GM21515 (cell line): ENCODE measurements around the gene HAAO.
"Not testable (repeated sequence)": the region's sequence is repeated elsewhere in the genome, so short reads cannot be mapped to it uniquely, and the experiment has no call there.

Experiments
- ATAC-seq: cut with Tn5 transposase; IDR thresholded peaks from one replicate; pipeline ENCODE4 v1.9.1; 2021; ENCODE audit not compliant: unreplicated experiment

The HAAO gene

DNA sequence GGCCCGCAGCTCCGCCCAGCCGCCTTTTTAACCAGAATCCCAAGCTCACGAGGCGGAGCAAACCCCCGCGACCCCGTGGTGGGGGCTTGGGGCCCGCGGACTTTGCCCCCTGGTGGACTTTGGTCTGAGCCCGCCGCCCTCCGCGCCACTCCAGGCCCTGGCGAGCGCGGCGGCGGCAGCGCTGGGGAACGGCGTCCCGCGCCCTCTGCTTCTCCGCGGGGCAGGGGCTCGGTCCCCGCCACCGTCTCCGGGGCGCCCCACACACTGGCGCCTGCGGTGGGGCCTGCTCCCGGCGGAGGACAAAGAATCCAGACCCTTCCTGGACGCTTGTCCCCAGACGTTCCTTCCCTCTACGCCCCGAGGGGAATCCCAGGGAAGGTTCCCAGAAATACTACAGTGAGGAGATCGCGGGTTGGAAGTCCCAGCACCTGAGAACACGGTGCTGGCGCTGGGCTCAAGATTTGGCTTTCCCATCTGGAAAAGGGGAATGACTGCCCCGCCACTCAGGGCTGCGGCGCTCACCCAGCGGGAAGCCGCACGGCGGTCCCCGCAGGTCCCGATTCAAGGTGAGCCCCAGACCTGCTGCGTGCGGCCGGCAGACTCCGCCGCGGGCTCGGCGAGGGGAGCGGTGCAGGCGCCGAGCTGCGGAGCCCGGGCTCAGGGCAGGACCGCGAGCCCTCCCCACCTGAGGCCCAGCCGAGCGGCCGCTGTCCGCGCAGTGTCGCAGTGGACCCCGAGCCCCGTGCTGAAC lies at the start of gene HAAO:
HAAO (minus strand) TSS at position 1 of the 751 bp plus-strand sequence. CDS start 47 bp downstream, outside the sequence.
- peak; percentile 29 for ATAC-seq

DNA sequence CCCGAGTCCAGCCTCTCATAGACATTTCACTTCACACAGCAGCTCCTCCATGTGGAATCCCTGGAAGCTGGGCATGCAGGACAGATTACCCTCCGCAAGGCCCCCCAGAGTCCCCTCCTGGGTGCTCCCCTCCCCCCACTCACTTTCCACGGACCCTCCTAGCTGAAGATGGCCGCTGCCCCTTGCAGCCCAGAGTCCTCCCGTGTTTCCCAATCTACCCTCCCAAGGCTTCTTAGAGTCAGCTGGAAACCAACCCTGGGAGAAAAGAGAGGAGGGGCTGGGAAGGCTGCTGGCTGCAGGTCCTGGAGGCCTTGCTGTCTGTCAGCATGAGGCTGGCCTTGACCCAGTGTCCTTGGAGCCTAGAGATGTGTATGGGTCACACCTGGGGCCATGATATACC lies 49.0 kb upstream of the HAAO start:
- ATAC-seq = no peak

DNA sequence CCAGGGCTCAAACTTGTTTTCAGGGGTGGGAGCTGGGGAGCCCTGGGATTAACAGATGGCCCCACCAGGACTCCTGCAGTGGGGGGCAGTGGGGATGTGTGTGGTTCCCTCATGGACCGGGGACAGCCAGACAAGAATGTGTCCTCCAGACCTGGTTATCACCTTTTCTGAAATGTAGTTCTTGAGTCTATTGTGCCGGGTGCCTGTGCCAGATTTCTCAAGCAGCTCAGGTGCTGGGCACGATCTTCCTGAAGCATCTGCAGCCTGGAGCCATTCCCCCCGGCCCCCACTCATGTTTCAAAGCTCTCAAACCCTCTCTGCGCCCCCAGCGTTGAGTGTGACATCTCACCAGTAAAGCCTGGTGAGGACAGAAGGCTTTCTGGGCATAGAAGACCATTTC lies 48.4 kb upstream of the HAAO start:
- ATAC-seq = no peak

DNA sequence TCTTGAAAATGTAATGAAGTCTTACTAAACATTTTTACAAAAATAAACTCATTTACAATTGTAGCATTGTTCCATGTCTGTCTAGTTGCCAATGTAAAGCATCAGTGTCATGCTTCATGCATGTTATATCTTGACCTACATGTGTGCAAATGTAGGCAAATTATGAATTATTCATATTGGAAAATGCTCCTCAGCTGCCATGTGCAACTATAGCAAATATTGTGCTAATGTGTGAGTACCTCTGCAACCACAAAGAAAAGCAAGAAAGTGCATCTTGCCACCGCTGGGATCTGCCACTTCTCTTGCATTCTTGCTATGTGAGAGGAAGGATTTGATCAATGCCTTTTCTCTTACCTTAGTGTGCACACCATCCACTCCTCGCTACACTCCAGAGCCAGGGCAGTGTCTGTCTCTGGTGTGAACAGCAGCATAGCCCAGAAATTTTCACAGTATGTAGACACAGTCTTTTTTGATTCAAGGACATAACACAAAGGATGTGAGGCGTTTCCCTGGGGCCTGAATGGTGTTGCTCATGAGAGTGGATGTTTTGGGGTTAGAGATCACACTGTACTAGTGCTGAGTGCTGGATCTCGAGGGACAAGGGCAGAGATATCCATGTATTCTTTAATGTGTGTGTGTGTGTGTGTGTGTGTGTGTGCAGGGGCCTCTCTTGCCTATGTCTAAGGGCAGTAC lies 47.6 kb upstream of the HAAO start:
- ATAC-seq = no peak

DNA sequence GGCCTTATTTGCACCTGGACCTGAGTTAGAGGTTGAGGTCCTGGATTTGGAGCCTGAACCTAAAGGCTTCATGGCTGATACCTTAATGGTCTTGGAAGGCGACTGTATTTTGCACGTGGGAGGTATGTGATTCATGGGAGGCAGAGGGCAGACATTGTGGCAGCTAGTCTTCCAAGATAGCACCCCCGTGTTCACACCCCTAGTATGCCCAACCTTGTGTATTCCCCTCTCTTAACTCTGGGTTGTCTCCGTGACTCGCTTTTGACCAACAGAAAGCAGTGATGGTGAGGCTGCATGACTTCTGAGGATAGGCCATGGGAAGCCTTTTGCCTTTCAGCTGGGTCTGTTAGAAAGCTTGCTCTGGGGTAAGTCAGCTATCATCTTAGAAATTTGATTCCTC lies 45.8 kb upstream of the HAAO start:
- no peak for ATAC-seq

DNA sequence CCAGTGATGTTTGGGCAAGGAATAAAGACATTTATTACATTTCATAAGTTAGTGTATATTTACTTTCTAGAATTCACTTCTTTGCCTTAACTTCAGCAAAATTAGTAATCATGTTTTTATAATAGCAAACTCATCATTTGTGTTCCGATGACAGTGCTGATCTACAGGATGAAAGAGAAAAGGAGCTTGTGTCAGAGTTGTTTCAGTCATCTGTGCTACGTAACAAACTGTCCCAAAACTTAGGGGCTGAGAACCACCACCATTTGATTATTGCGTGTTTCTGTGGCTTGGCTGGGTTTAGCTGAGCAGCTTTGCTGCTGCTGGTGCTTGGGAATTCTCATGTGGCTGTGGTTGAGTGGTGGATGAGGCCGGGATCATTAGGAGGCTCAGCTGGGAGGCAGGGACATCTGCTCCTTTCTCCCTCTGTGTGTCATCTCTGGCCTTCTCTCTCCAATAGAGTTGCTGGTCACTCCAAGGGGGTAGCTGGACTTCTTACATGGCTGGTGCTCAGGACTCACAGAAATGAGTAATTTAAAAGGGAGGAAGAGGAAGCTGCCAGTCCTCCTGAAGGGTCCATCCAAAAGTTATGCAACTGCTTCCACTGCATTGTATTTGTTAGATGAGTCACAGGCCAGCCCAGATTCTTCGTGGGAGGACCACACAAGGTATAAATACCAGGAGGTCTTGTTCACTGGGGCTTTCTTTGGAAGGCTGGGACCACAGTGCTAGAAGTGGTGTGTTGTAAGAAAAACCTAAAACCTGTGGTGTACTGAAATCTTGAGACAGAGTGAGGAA lies 43.4 kb upstream of the HAAO start:
- ATAC-seq = no peak

DNA sequence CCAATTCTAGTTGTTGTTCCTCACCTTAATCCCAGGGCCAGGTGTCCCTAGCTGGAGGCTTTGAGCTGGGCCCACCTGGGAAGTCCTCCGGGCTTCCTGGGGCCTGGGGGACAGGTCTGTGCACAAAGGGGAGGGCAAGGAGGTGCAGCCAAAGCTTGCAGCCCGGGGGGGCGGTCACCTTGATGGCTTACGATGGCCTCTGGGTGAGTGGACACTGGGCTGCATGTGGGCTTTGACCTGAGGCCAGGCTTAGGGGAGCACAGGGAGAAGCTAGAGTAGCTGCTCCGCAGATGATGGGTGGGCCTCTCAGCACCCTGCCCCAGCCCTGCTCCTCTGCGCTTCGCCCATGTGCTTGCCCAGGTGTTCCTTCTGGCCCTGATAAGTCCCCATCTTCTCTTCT lies 41.8 kb upstream of the HAAO start:
- ATAC-seq = no peak

DNA sequence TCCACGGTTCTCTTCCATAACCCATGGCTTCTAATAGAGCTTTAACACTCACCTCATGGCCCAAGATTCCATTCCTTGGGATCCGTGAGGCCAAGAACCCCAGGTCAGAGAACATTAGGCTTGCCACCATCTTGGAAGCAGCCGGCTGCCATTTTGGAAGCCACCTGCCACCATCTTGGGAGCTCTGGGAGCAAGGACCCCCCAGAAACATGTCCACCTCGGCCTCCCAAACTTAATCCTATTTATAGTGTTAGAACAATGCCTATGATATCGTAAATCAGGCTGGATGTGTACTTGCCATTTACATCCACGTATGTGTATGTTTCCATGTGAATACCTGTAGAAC lies 39.9 kb upstream of the HAAO start:
- no peak for ATAC-seq

DNA sequence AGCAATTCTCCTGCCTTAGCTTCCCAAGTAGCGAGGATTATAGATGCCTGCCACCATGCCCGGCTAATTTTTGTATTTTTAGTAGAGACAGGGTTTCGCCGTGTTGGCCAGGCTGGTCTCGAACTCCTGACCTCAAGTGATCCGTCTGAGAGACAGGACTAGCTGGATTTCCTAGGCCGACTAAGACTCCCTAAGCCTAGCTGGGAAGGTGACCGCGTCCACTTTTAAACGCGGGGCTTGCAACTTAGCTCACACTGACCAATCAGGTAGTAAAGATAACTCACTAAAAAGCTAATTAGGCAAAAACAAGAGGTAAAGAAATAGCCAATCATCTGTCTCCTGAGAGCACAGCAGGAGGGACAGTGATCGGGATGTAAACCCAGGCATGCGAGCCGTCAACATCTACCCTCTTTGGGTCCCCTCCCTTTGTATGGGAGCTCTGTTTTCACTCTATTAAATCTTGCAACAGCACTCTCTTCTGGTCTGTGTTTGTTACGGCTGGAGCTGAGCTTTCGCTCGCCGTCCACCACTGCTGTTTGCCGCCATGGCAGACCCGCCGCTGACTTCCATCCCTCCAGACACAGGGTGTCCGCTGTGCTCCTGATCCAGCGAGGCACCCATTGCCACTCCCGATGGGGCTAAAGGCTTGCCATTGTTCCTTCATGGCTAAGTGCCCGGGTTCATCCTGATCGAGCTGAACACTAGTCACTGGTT lies 39.3 kb upstream of the HAAO start:
- not testable (repeated sequence) for ATAC-seq

DNA sequence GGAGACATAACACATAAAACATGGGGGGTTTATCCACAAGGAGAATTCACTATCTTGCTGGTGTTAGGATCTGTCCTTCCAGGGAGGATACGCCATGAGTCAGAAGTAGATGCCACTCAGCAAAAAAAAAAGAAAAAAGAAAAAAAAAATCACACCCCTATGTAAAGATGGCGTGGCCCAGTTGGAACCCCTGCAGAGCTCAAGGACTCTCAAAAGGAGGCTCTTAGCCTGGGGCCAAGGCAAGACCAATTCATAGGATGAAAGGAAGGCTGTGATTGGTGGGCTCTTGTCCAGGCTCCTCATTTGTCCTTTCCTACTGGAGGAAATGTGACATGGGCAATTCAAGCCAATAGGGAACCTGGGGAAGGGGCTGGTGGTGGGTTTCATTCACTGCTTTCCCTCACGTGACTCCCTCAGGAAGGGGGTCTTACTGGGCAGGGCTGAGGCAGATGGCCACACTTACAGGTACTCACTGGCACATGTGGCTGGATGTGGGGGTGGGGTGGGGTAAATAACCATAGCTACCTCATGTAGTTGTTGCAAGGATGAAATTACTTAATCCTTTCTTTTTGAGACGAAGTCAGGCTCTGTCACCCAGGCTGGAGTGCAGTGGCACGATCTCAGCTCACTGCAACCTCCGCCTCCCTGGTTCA lies 38.7 kb upstream of the HAAO start:
- ATAC-seq = no peak

DNA sequence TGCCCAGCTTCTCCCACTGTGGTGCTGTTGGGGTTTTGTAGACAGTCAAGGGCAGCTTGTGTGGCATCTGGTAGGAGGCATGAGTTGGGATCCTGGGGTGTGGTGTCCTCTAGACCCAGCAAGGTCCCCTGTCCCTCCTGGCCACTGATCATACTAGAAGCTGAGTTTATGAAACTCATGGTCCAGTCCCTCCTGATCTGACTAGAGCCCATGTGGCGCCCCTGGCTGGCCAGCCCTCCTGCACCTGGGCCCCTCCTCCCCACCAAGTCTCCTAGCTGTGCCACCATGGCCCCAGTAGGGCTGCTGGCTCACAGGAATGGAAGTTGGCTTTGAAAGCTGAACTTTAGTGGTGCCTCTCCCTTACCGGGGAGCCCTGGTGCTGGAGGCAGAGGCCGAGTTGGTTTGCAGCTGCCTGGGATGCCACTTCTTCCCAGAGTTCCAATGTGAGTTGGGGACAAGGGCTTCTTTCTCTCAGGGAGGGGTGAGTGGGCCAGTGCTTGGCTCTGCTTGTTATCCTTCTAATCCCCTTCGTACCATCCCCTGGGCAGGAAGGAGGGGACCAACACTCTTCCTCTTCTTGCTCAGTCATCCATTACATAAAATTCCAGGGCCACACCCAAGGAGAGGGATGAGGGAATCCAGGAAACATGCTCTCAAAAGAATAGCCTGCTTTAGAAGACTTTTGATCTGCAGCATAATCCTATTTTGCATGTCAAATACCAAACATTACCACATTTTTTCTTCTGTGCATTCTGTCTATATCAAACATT lies 37.5 kb upstream of the HAAO start:
- no peak for ATAC-seq

DNA sequence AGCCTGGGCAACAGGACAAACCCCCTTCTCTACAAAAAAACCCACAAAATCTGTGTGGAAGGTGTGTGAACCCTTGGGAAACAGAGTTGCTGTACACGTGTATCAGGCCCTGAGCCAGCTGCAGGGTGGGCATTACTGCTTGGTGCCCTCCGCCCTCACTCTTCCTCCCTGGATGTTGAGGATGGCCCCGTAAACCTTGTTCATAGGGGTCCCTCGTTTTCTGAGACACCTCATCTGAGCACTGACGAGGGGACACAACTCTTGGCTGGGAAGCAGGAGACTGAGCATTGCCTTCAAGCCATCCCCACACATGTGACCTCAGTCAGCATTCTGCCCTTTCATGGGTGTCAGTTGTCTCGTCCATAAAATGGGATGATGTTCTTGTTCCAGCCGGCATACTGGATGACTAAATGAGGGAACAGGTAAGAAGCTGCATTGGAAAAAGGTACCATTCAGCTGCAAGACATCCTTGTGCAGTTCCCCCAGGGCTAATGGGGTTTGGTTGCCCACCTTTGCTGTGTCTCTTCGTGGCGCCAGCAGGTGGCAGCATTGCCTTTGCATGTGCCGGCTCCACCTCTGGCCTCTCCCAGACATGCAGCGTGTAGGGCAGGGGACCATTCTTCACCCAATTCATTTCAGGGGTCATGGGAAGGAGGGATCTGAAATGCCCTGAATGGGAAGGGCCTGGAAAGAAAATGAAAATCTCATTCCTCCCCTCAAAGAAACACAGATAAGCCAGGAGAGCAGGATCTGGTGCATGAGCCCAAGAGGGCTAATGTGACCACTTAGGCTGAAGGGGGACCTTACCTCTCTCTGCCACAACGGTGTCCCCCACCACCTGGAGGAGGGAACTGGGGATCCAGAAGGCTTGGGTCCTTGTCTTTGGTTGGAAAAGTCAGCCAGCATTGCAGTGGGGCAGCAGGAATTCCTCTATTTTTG lies 36.4 kb upstream of the HAAO start:
- ATAC-seq = peak; percentile 86

DNA sequence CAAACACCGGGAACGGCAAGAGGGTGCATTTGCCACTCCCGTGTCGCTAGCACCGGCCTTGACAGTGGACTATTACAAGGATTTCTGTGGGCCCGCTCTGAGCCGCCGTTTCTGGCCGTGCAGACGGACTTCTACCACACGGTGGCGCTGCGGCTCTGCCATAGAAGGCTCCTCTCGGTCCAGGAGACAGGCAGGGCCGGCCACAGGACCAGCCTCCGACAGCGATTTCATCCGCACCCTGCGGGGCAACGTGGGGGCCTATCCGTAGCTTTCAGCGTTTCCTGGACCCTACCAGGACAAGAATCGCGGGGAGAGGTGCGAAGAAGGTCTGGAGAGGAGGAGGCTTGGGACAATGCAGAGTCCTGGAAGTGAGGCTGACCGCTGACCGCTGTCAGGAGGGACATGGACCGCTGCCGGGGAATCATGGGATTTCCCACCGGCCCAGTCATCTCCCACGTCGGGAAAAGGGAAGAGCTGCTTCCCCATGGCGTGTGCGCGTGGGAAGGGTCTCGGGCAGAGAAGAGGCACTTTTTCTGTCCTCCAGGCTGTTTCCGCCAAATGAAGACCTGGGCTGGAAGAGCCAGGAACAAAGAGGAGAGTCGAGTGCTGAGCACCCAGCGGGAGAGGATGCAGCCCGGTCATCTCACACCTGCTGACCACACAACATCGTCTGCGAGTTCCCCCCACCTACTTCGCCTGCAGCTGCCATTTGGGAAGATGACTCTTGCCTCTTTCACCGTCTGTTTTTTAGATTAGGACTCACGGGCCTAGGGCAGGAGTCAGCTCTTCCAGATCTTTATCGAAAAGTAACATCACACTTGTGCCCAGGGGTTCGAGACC lies 35.5 kb upstream of the HAAO start:
- peak; percentile 85 for ATAC-seq

DNA sequence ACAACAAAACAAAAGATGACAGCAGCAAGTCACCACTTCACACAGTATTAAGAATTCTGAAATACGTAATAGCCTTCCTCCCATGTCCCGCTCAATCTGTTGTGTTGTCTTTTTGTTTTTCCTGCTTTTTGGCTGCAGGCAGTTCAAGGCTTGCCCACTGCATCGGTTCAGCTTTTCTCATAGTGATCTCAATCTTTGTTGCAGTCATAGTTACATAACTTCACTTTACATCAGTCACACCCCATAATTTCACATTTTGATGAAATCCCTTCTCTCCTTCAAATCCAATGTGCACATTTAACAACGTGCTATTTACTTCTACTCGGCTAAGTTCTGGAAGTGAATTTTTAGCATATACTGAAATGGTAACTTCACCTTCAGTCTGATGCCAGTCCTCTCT lies 33.8 kb upstream of the HAAO start:
- ATAC-seq = no peak

DNA sequence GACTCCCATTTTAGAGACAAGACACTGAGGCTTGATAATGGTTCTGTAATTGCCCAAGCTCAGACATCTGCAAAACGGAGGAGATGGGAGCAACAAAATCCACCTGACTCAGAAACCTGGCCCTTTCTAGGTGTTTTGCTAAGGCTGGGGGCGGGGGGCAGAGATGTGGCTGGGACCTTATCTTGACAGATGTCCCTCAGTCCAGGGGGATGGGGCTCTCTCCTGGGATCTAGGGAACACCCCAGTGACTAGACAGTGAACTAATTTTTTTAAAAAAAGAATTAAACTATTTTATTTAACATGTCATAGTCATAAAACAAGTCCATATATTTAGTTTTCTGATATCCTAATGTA lies 32.0 kb upstream of the HAAO start:
- no peak for ATAC-seq

DNA sequence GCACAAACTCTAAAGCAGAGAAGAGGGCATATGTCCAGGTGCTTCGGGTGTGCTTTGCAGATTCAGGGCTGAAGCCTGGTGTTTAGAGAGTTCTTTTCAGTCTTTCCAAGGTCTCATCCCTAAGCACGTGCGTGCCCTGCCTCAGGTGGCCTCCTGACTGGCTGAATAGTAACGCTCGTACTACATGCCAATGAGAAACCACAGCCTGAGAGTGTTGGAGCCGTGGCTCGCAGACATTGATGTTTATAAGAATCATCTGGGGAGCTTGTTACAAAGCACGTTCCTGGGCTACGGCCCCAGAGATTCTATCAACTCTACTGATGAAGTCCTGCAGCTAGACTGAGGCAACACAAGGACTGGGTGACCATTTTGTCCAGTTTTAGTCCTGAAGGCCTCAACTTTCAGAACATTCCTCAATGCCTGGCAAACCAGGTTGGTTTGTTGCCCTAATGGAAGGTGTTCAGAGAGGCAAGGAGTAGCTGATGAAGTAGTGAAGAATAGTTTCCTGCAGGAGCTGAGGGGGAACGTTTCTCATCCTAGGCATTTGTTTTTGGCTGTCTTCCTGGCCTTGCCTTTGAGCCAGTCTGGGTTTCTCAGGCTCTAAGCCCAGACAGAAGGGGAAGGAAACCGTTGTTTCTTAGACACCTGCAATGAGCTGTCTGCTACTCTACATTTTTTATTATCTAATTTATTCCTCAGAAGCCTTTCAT lies 31.5 kb upstream of the HAAO start:
- ATAC-seq = no peak

DNA sequence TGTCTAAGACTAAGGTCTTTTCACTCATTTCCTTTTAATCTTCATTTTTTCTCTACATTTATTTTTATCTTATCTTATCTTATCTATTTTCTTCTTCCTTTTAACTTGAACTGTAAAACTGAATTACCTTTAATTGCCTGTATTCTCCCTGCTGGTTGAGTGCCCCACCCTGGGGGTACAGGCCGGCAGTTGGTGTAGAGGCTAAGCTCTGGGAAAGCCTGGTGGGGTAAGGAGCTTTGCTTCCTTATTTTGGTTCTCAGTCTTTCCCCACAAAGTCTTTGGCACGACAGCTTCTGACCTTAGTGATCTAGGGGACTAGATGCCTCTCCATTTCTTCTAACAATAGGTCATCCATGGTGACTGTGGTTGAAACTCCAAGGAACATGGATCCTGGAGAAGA lies 26.8 kb upstream of the HAAO start:
- ATAC-seq = no peak

DNA sequence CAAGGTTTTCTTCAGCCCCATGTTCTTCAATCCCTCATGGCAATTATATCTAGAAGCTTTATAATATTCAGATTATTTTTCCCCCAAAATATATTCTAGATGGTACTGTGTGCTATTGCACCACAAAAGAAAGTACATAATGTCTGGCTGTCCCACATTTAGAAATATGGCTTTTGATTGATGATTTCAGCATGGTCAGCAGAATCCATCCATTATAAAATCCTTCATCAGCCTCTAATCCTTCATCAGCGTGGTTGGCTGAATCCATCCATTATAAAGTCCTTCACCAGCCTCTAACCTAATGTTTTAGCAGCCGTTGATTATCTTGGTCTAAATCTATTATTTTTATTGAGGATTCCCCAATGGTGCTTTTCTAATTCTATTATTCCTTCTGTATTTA lies 23.3 kb upstream of the HAAO start:
- no peak for ATAC-seq
